ENCODE data around the gene CDT1.

DNA sequence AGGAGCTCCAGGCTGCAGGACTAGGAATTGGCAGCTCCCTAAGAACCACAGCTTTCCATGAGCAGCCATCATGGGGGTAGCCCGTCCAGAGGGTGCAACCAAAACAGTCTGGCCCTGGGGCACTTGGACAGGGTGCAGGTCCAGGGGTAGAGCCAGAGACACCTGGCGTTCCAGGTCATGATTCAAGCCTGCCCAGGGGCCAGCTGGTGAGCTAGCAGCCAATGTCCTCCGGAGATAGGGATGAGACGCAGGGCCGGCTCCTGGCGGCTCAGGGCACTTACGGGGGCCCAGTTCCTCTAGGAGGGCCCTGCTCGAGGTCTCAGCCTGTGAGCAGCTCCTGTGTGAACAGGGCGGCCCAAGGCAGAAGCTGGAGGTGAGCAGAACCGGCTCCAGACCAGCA is 40.6 kb upstream of the CDT1 start:
- no peak for TF ChIP-seq YY1 (IDR thresholded peaks at IDR 0.05; ENCODE audit: insufficient read depth, insufficient read length)
- TF ChIP-seq ZNF274 (IDR thresholded peaks at IDR 0.05; ENCODE audit: low read depth, low read length), result no peak

All from NT2/D1 (cell line).